MM.1S (cell line): Measurements from ENCODE around the gene C1QL2.

Source experiments
- DNase-seq: peaks from one replicate; pipeline ENCODE4 v3.0.0-alpha.2; 2015
- H2AFZ ChIP-seq: fragments of 300-600 bp; sonication (generic); 2 replicates; pipeline ENCODE4 v1.6.0; 2016; ENCODE audit warnings: antibody characterized with exemption, low read length
- H3F3A ChIP-seq: fragments of 300-600 bp; sonication (generic); 2 replicates; pipeline ENCODE4 v1.6.1; 2016; ENCODE audit warnings: mild to moderate bottlenecking, antibody characterized with exemption, low read length, moderate library complexity, mixed read lengths; ENCODE audit not compliant: insufficient read depth
- H3K27ac ChIP-seq: fragments of 300-600 bp; sonication (generic); 2 replicates; pipeline ENCODE4 v1.5.1; 2016; ENCODE audit warnings: mild to moderate bottlenecking, low read length
- H3K27me3 ChIP-seq: fragments of 300-600 bp; sonication (generic); replicated peaks from 2 replicates; pipeline ENCODE4 v1.6.0; 2016; ENCODE audit warnings: low read length; ENCODE audit not compliant: insufficient read depth
- H3K36me3 ChIP-seq: fragments of 300-600 bp; sonication (generic); replicated peaks from 2 replicates; pipeline ENCODE4 v1.6.1; 2016; ENCODE audit warnings: mild to moderate bottlenecking, low read length, mixed read lengths; ENCODE audit not compliant: insufficient read depth
- H3K4me1 ChIP-seq: fragments of 300-600 bp; sonication (generic); 2 replicates; pipeline ENCODE4 v1.6.1; 2016; ENCODE audit warnings: low read length, mixed read lengths
- H3K4me2 ChIP-seq: fragments of 300-600 bp; sonication (generic); 2 replicates; pipeline ENCODE4 v1.6.0; 2016; ENCODE audit warnings: low read depth, low read length
- H3K4me3 ChIP-seq: fragments of 300-600 bp; sonication (generic); 2 replicates; pipeline ENCODE4 v1.5.1; 2016; ENCODE audit warnings: low read length, mixed read lengths
- H3K79me2 ChIP-seq: fragments of 300-600 bp; sonication (generic); 2 replicates; pipeline ENCODE4 v1.6.1; 2016; ENCODE audit warnings: mixed run types, low read length, mixed read lengths
- H3K9ac ChIP-seq: fragments of 300-600 bp; sonication (generic); 2 replicates; pipeline ENCODE4 v1.6.1; 2016; ENCODE audit warnings: low read length, mixed read lengths
- H3K9me2 ChIP-seq: fragments of 300-600 bp; sonication (generic); replicated peaks from 2 replicates; pipeline ENCODE4 v1.6.1; 2016; ENCODE audit warnings: mild to moderate bottlenecking, low read length, mixed read lengths; ENCODE audit not compliant: insufficient read depth
- H3K9me3 ChIP-seq: fragments of 300-600 bp; sonication (generic); replicated peaks from 2 replicates; pipeline ENCODE4 v1.6.1; 2016; ENCODE audit warnings: mild to moderate bottlenecking, low read length, mixed read lengths; ENCODE audit not compliant: insufficient read depth
- H4K20me1 ChIP-seq: fragments of 300-600 bp; sonication (generic); 2 replicates; pipeline ENCODE4 v1.6.1; 2016; ENCODE audit warnings: mild to moderate bottlenecking, low read length, moderate library complexity, mixed read lengths; ENCODE audit not compliant: insufficient read depth
- CTCF ChIP-seq: fragments of 300-600 bp; sonication (generic); IDR thresholded peaks from 2 replicates; pipeline ENCODE4 v1.5.1; 2016; ENCODE audit warnings: antibody characterized with exemption, low read length, mixed read lengths
- EZH2 ChIP-seq: fragments of 300-600 bp; sonication (generic); optimal IDR thresholded peaks from 2 replicates; pipeline ENCODE3; 2017; ENCODE audit warnings: low read depth, mild to moderate bottlenecking, antibody characterized with exemption, low read length, mixed read lengths
- EZH2phosphoT487 ChIP-seq: fragments of 300-600 bp; sonication (generic); IDR thresholded peaks from 2 replicates; pipeline ENCODE4 v1.6.1; 2018; ENCODE audit warnings: antibody characterized with exemption, low read length

C1QL2 gene

DNA sequence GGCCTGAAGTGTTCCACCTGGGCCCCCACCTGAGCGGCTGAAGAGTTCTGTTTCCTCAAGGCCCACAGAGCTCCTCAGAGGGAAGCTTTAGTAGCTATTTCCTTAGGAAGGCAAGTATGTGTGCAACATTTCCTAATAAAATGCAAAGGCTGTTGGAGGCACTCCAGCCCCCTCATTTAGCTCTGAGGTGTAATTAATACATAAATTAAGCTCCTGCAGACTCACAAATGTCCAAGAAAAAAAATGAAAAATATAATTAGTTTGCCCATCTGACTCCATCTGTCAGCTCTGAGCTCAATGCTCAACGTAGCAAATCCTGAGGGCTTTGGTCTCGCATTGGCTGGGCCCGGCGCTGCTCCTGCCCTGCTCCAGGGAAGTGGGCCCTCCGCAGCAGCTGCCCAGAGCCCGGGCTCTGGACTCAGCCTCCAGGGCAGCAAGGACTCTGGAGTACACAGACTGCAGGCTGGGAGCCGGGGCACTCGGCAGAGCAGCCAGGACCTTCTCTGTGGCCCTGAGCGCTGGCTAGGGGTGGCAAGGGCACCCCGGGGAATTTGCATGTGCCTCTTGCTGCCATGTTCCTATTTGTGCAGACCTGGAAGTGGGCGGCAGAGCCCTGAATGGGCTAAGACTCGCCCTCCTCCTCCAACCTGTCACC lies 23.4 kb upstream of the C1QL2 start:
- Histone ChIP-seq H3K4me1 (no peaks in the 10 kb centered on the region), H3K27ac (no peak overlapping the region), H3K36me3 (no peaks in the 10 kb centered on the region), H3K79me2 (no peaks in the 10 kb centered on the region), H2AFZ (no peak overlapping the region), H3K9ac (no peak overlapping the region), H3K27me3 (no peaks in the 10 kb centered on the region), H4K20me1 (no peaks in the 10 kb centered on the region), H3K4me2 (no peak overlapping the region), H3K9me3 (no peaks in the 10 kb centered on the region), H3K4me3 (no peak overlapping the region), H3F3A (no peaks in the 10 kb centered on the region), H3K9me2 (no peaks in the 10 kb centered on the region)
- no peak for DNase-seq
- TF ChIP-seq EZH2 (no peak), CTCF (no peak), EZH2phosphoT487 (no peak)

GRCh38 chr2:119181391-119181790 lies 22.8 kb upstream of the C1QL2 start:
- Histone ChIP-seq H3K9ac (no peak overlapping the region), H3K27ac (no peak overlapping the region), H3F3A (no peaks in the 10 kb centered on the region), H3K9me2 (no peaks in the 10 kb centered on the region), H4K20me1 (no peaks in the 10 kb centered on the region), H3K27me3 (no peaks in the 10 kb centered on the region), H3K9me3 (no peaks in the 10 kb centered on the region), H3K79me2 (no peaks in the 10 kb centered on the region), H3K4me2 (no peak overlapping the region), H3K36me3 (no peaks in the 10 kb centered on the region), H3K4me1 (no peaks in the 10 kb centered on the region), H3K4me3 (no peak overlapping the region), H2AFZ (no peak overlapping the region)
- no peak for TF ChIP-seq EZH2
- no peak for TF ChIP-seq CTCF
- TF ChIP-seq EZH2phosphoT487 = no peak
- DNase-seq = no peak

- Histone ChIP-seq H3K9ac (no peak overlapping the region), H3K9me3 (no peaks in the 10 kb centered on the region), H3K4me2 (no peak overlapping the region), H3K4me3 (no peak overlapping the region), H3K79me2 (no peaks in the 10 kb centered on the region), H3K4me1 (no peaks in the 10 kb centered on the region), H3K9me2 (no peaks in the 10 kb centered on the region), H3K27ac (no peak overlapping the region), H3K27me3 (no peaks in the 10 kb centered on the region), H3K36me3 (no peaks in the 10 kb centered on the region), H2AFZ (no peak overlapping the region), H3F3A (no peaks in the 10 kb centered on the region), H4K20me1 (no peaks in the 10 kb centered on the region)
- DNase-seq = no peak
- TF ChIP-seq EZH2phosphoT487 (no peak), EZH2 (no peak), CTCF (no peak)
Measured at GRCh38 chr2:119180892-119181291, 22.3 kb upstream of the C1QL2 start.
